H1 (cell line): Measurements from ENCODE around the gene ITPR1. TPM values are rescaled to one million over a fixed set of nuclear protein-coding genes. Genes with fewer than 3 reads are reported as not detected.

Experiments used
- CTCF ChIA-PET: fragments of 300-600 bp; sonication (Branson Sonifier 250); formaldehyde crosslinking; loops from one replicate; lab custom pipeline; 2021; ENCODE audit not compliant: partially characterized antibody; lab: Charles Lee
- POLR2A ChIA-PET: fragments of 300-600 bp; sonication (Branson Sonifier 250); formaldehyde crosslinking; loops from one replicate; lab custom pipeline; 2021; ENCODE audit warnings: inconsistent platforms; ENCODE audit not compliant: partially characterized antibody; lab: Charles Lee
- DNase-seq, 2 experiments: peaks; one replicate each; pipeline versions ENCODE4 v3.0.0 to v3.0.0-alpha.2; 2010 to 2022; ENCODE audit warnings: low spot score in 2 of 2, low read depth in 1 of 2, mixed read lengths in 1 of 2
- FAIRE-seq: peaks from 2 replicates; lab custom pipeline; 2011; peaks lifted over from hg19 to GRCh38; lab: Jason Lieb, UNC
- H2AFZ ChIP-seq: 2 replicates; pipeline ENCODE4 v1.8.1; 2012; ENCODE audit warnings: low read length, inconsistent platforms
- H2AK5ac ChIP-seq: 2 replicates; pipeline ENCODE4 v1.6.1; 2013; ENCODE audit warnings: low read depth, low read length
- H2BK120ac ChIP-seq: replicated peaks from 2 replicates; pipeline ENCODE3; 2013; ENCODE audit warnings: low read depth, low read length, inconsistent platforms
- H2BK12ac ChIP-seq: 2 replicates; pipeline ENCODE4 v1.6.1; 2013; ENCODE audit warnings: low read depth, low read length
- H2BK15ac ChIP-seq: 2 replicates; pipeline ENCODE4 v1.6.1; 2013; ENCODE audit warnings: low read length
- H2BK20ac ChIP-seq: 2 replicates; pipeline ENCODE4 v1.6.1; 2013; ENCODE audit warnings: low read length
- H2BK5ac ChIP-seq: 2 replicates; pipeline ENCODE4 v1.6.1; 2013; ENCODE audit warnings: low read depth, low read length
- H3K14ac ChIP-seq: 2 replicates; pipeline ENCODE4 v1.6.1; 2013; ENCODE audit warnings: inconsistent platforms; ENCODE audit not compliant: insufficient read length
- H3K18ac ChIP-seq: 2 replicates; pipeline ENCODE4 v1.6.1; 2013; ENCODE audit warnings: low read length; ENCODE audit errors: extremely low read depth
- H3K23ac ChIP-seq: 2 replicates; pipeline ENCODE4 v1.6.1; 2013; ENCODE audit warnings: inconsistent platforms; ENCODE audit not compliant: insufficient read length
- H3K23me2 ChIP-seq: 2 replicates; pipeline ENCODE4 v1.6.1; 2013; ENCODE audit warnings: low read depth, low read length
- H3K27ac ChIP-seq: 2 replicates; pipeline ENCODE4 v1.6.1; 2011; ENCODE audit warnings: low read depth, low read length, inconsistent platforms
- H3K27me3 ChIP-seq, 4 experiments: replicated peaks in 1 of 4; 1 replicate in 1 of 4; 2 replicates in 3 of 4; pipeline versions ENCODE4 v1.6.1 to v1.8.1; 2011 to 2013; ENCODE audit warnings: low read length in 3 of 4, mild to moderate bottlenecking in 3 of 4, inconsistent platforms in 2 of 4, mixed read lengths in 2 of 4, moderate library complexity in 1 of 4; ENCODE audit not compliant: control insufficient read depth in 3 of 4, insufficient read depth in 3 of 4; ENCODE audit errors: extremely low read depth in 1 of 4
- H3K36me3 ChIP-seq, 4 experiments: 2 replicates each; pipeline versions ENCODE4 v1.6.1 to v1.8.1; 2011 to 2013; ENCODE audit warnings: mild to moderate bottlenecking in 4 of 4, low read length in 3 of 4, moderate library complexity in 2 of 4, control low read depth in 1 of 4, inconsistent platforms in 1 of 4; ENCODE audit not compliant: insufficient read depth in 4 of 4, control insufficient read depth in 2 of 4
- H3K4ac ChIP-seq: replicated peaks from 2 replicates; pipeline ENCODE3; 2013; ENCODE audit warnings: low read length, low read depth, mixed read lengths, inconsistent platforms; ENCODE audit not compliant: insufficient read length
- H3K4me1 ChIP-seq, 4 experiments: replicated peaks in 1 of 4; 1 replicate in 1 of 4; 2 replicates in 3 of 4; pipeline versions ENCODE4 v1.6.1 to v1.8.1; 2011 to 2013; ENCODE audit warnings: low read length in 3 of 4, inconsistent platforms in 2 of 4, mixed read lengths in 1 of 4; ENCODE audit not compliant: insufficient read depth in 4 of 4, control insufficient read depth in 3 of 4
- H3K4me2 ChIP-seq, 2 experiments: 2 replicates each; pipeline versions ENCODE4 v1.6.1 to v1.8.1; 2011 to 2013; ENCODE audit warnings: low read depth in 2 of 2, low read length in 2 of 2, control low read depth in 1 of 2, inconsistent platforms in 1 of 2, mild to moderate bottlenecking in 1 of 2; ENCODE audit not compliant: insufficient read depth in 1 of 2
- H3K4me3 ChIP-seq, 4 experiments: fragments of 200-600, 300-600 bp in 1 of 4; sonication (generic), shearing (Covaris generic), sonication (Bioruptor Twin) in 1 of 4; 2 replicates each; pipeline versions ENCODE4 v1.5.1 to v1.8.1; 2011 to 2016; ENCODE audit warnings: low read length in 4 of 4, low read depth in 3 of 4, control low read depth in 2 of 4, inconsistent platforms in 2 of 4, mild to moderate bottlenecking in 2 of 4, mixed read lengths in 1 of 4, moderate library complexity in 1 of 4; ENCODE audit not compliant: insufficient read depth in 2 of 4; ENCODE audit errors: extremely low read depth in 1 of 4
- H3K56ac ChIP-seq: replicated peaks from 2 replicates; pipeline ENCODE3; 2013; ENCODE audit warnings: low read depth, mild to moderate bottlenecking, mixed read lengths, low read length, inconsistent platforms; ENCODE audit not compliant: insufficient read length
- H3K79me1 ChIP-seq: 2 replicates; pipeline ENCODE4 v1.6.1; 2013; ENCODE audit warnings: low read depth, low read length, control low read depth
- H3K79me2 ChIP-seq, 2 experiments: 2 replicates each; pipeline versions ENCODE4 v1.6.1 to v1.8.1; 2012 to 2013; ENCODE audit warnings: low read length in 2 of 2, mild to moderate bottlenecking in 2 of 2, inconsistent platforms in 1 of 2; ENCODE audit not compliant: insufficient read depth in 2 of 2, control insufficient read depth in 1 of 2
- H3K9ac ChIP-seq, 4 experiments: replicated peaks in 1 of 4; 1 replicate in 1 of 4; 2 replicates in 3 of 4; pipeline versions ENCODE4 v1.6.1 to v1.8.1; 2011 to 2013; ENCODE audit warnings: low read depth in 3 of 4, low read length in 3 of 4, control low read depth in 2 of 4, mild to moderate bottlenecking in 2 of 4, moderate library complexity in 2 of 4, inconsistent platforms in 1 of 4; ENCODE audit errors: extremely low read depth in 1 of 4
- H3K9me3 ChIP-seq, 2 experiments: 2 replicates each; pipeline versions ENCODE4 v1.6.1 to v1.8.1; 2012 to 2013; ENCODE audit warnings: mild to moderate bottlenecking in 2 of 2, moderate library complexity in 2 of 2, control low read depth in 1 of 2, inconsistent platforms in 1 of 2, low read depth in 1 of 2, low read length in 1 of 2, mixed read lengths in 1 of 2; ENCODE audit not compliant: insufficient read depth in 2 of 2
- H4K20me1 ChIP-seq, 2 experiments: replicated peaks in 1 of 2; 2 replicates each; pipeline versions ENCODE3 to v1.8.1; 2011 to 2013; ENCODE audit warnings: inconsistent platforms in 2 of 2, low read length in 2 of 2, mild to moderate bottlenecking in 1 of 2; ENCODE audit not compliant: insufficient read depth in 2 of 2, control insufficient read depth in 1 of 2
- H4K5ac ChIP-seq: 2 replicates; pipeline ENCODE4 v1.6.1; 2013; ENCODE audit warnings: low read length, low read depth, mixed read lengths, inconsistent platforms; ENCODE audit not compliant: insufficient read length
- H4K8ac ChIP-seq: 2 replicates; pipeline ENCODE4 v1.8.0; 2013; ENCODE audit warnings: mild to moderate bottlenecking, moderate library complexity, low read length, inconsistent platforms; ENCODE audit not compliant: insufficient read depth; ENCODE audit errors: extremely low read depth
- H4K91ac ChIP-seq: replicated peaks from 2 replicates; pipeline ENCODE3; 2013; ENCODE audit warnings: low read length, mixed read lengths, inconsistent platforms; ENCODE audit not compliant: insufficient read length
- SUZ12 ChIP-seq: fragments of 200-600 bp; sonication (generic); IDR thresholded peaks from 2 replicates; pipeline ENCODE4 v1.6.1; 2012; ENCODE audit warnings: mild to moderate bottlenecking, inconsistent platforms, low read length, moderate library complexity, mixed read lengths
- WGBS, 2 experiments: shearing (Covaris generic) in 1 of 2; methylation state at CpG; one replicate each; pipeline versions ENCODE4 v1.1.6 to v1.1.7; 2013 to 2015; ENCODE audit warnings: low lambda C conversion rate in 2 of 2, mixed read lengths in 2 of 2, inconsistent platforms in 1 of 2, low coverage in 1 of 2, missing lambda C conversion rate in 1 of 2; ENCODE audit not compliant: insufficient replicate concordance in 2 of 2, insufficient coverage in 1 of 2, insufficient read length in 1 of 2; ENCODE audit errors: extremely low coverage in 1 of 2, missing lambda C conversion rate in 1 of 2; 5-methylcytosine and 5-hydroxymethylcytosine counted together
- polyA plus RNA-seq, 7 experiments: library from polyadenylated mRNA; depleted of rRNA in 3 of 7; stranded (reverse) in 5 of 7; unstranded in 2 of 7; fragments of >200 nt in 5 of 7; fragments of 200-250 nt in 2 of 7; gene quantifications; 1 replicate in 5 of 7; 2 replicates in 1 of 7; 4 replicates in 1 of 7; pipeline versions ENCODE4 v1.2.1 to v1.2.3, GENCODE V29; 2011 to 2013; ENCODE audit warnings: missing spikeins in 2 of 7, mixed read lengths in 2 of 7
- total RNA-seq: library from RNA; stranded (reverse); fragmentation: NEBNext Ultra II Directional; extraction: Animal tissue kit (Norgen Biotek cat#: 25700); gene quantifications from 2 replicates; pipeline ENCODE4 v1.2.1, GENCODE V29; 2021

Gene ITPR1
- total and polyA plus RNA-seq, 2 of the 8 experiments (the other 6 are each of a cell fraction or from before 2014, with no cell fraction given), result 2.5 to 16.3 TPM

GRCh38 chr3:4818164-4818563 is 325.0 kb downstream of the ITPR1 start:
- H4K91ac ChIP-seq, result no peak overlapping the region
- no peaks in the 10 kb centered on the region; the same call in 1 of the 2 replicates for H3K23me2 ChIP-seq
- no peak for FAIRE-seq
- H4K20me1 ChIP-seq, result no peaks in the 10 kb centered on the region
- no peak overlapping the region for H3K14ac ChIP-seq
- no peak overlapping the region for H4K5ac ChIP-seq
- H2AK5ac ChIP-seq, result no peak overlapping the region
- no peak for TF ChIP-seq SUZ12
- TF ChIP-seq, all 59 proteins: peak for 0
- H3K27me3 ChIP-seq, result no peaks in the 10 kb centered on the region
- H2BK20ac ChIP-seq, result no peak overlapping the region
- no peak overlapping the region for H3K56ac ChIP-seq
- no peak overlapping the region for H3K4me3 ChIP-seq
- no peak overlapping the region for H3K9ac ChIP-seq
- H2BK12ac ChIP-seq, result no peak overlapping the region
- no peaks in the 10 kb centered on the region for H3K79me1 ChIP-seq
- POLR2A ChIA-PET, result no interaction called here
- no peak overlapping the region for H3K18ac ChIP-seq
- H3K27ac ChIP-seq, result no peak overlapping the region
- no peak overlapping the region for H2AFZ ChIP-seq
- H4K8ac ChIP-seq, result no peak overlapping the region
- peaks cover 5 to 8% of the 10 kb centered on the region in 2 experiments; a peak in 2 of 4 replicates for H3K9me3 ChIP-seq
- no peak for DNase-seq
- no peak overlapping the region for H3K4ac ChIP-seq
- H3K79me2 ChIP-seq, result no peaks in the 10 kb centered on the region
- no peak overlapping the region for H3K4me2 ChIP-seq
- no peaks in the 10 kb centered on the region for H3K4me1 ChIP-seq
- 94% methylated on average over 13 of the region's 13 CpGs; no CpG with 5 or more reads in 1 of the 2 experiments for WGBS, 2 experiments
- H3K36me3 ChIP-seq, result no peaks in the 10 kb centered on the region; a peak in 1 of 8 replicates
- H3K23ac ChIP-seq, result no peak overlapping the region
- no peak overlapping the region for H2BK120ac ChIP-seq
- no peak overlapping the region for H2BK5ac ChIP-seq
- CTCF ChIA-PET, result interaction anchor here (1.7 kb wide), 1 partner anchor 12 kb away, joined by 3 read pairs; no protein-coding TSS in a partner anchor
- H2BK15ac ChIP-seq, result no peak overlapping the region
